ENCODE data around the gene VDR.

The VDR gene

GRCh38 chr12:47877081-47877480 is 27.7 kb downstream of the VDR start:
- H3K36me3 ChIP-seq (ENCODE audit: insufficient read depth, low read length) = no peaks in the 10 kb centered on the region
- H3K27ac ChIP-seq (ENCODE audit: low read length) = no peak overlapping the region
- H2AFZ ChIP-seq (ENCODE audit: low read depth, low read length) = no peak overlapping the region
- H4K20me1 ChIP-seq (ENCODE audit: insufficient read depth, low read length) = no peaks in the 10 kb centered on the region
- no peaks in the 10 kb centered on the region for H3K79me2 ChIP-seq (ENCODE audit: insufficient read depth, low read length)
- H3K4me2 ChIP-seq (ENCODE audit: insufficient read depth, low read length) = no peak overlapping the region
- no peak overlapping the region for H3K4me3 ChIP-seq (ENCODE audit: low read depth in 1 of 2, low read length in 2 of 2)
- TF ChIP-seq CTCF (IDR thresholded peaks at IDR 0.05; ENCODE audit: borderline replicate concordance, extremely low read depth, low read length, poor library complexity, severe bottlenecking) (no peak), EZH2 (IDR thresholded peaks at IDR 0.05; ENCODE audit: borderline replicate concordance, low read depth, low read length, severe bottlenecking) (no peak)
- DNase-seq (no peak), ATAC-seq (ENCODE audit: insufficient read depth, low read depth) (no peak)
- peaks cover 11% of the 10 kb centered on the region for H3K27me3 ChIP-seq (ENCODE audit: insufficient read depth, low read length, poor library complexity)
- H3K9ac ChIP-seq (ENCODE audit: low read depth, low read length) = no peak overlapping the region
- H3K9me3 ChIP-seq (ENCODE audit: insufficient read depth, low read length, severe bottlenecking) = no peaks in the 10 kb centered on the region
- H3K4me1 ChIP-seq (ENCODE audit: insufficient read depth, low read length) = no peaks in the 10 kb centered on the region

GRCh38 chr12:47876440-47876960 is 28.3 kb downstream of the VDR start:
- H3K4me3 ChIP-seq (ENCODE audit: low read depth in 1 of 2, low read length in 2 of 2) = no peak overlapping the region
- H3K79me2 ChIP-seq (ENCODE audit: insufficient read depth, low read length) = no peaks in the 10 kb centered on the region
- no peak overlapping the region for H3K27ac ChIP-seq (ENCODE audit: low read length)
- H3K4me2 ChIP-seq (ENCODE audit: insufficient read depth, low read length) = no peak overlapping the region
- H3K9me3 ChIP-seq (ENCODE audit: insufficient read depth, low read length, severe bottlenecking) = no peaks in the 10 kb centered on the region
- H3K27me3 ChIP-seq (ENCODE audit: insufficient read depth, low read length, poor library complexity) = peaks cover 12% of the 10 kb centered on the region
- no peak for ATAC-seq (ENCODE audit: insufficient read depth, low read depth)
- no peaks in the 10 kb centered on the region for H4K20me1 ChIP-seq (ENCODE audit: insufficient read depth, low read length)
- no peak overlapping the region for H3K9ac ChIP-seq (ENCODE audit: low read depth, low read length)
- H3K36me3 ChIP-seq (ENCODE audit: insufficient read depth, low read length) = no peaks in the 10 kb centered on the region
- no peak overlapping the region for H2AFZ ChIP-seq (ENCODE audit: low read depth, low read length)
- DNase-seq = no peak
- no peak for TF ChIP-seq CTCF (IDR thresholded peaks at IDR 0.05; ENCODE audit: borderline replicate concordance, extremely low read depth, low read length, poor library complexity, severe bottlenecking)
- TF ChIP-seq EZH2 (IDR thresholded peaks at IDR 0.05; ENCODE audit: borderline replicate concordance, low read depth, low read length, severe bottlenecking) = no peak
- H3K4me1 ChIP-seq (ENCODE audit: insufficient read depth, low read length) = no peaks in the 10 kb centered on the region

GRCh38 chr12:47875746-47876439 is 28.9 kb downstream of the VDR start:
- TF ChIP-seq EZH2 (IDR thresholded peaks at IDR 0.05; ENCODE audit: borderline replicate concordance, low read depth, low read length, severe bottlenecking) (no peak), CTCF (IDR thresholded peaks at IDR 0.05; ENCODE audit: borderline replicate concordance, extremely low read depth, low read length, poor library complexity, severe bottlenecking) (no peak)
- no peak for DNase-seq

More at GRCh38 chr12:47875746-47876439, 28.9 kb downstream of the VDR start:
- peaks cover 12% of the 10 kb centered on the region for H3K27me3 ChIP-seq (ENCODE audit: insufficient read depth, low read length, poor library complexity)
- no peak overlapping the region for H3K4me2 ChIP-seq (ENCODE audit: insufficient read depth, low read length)
- no peaks in the 10 kb centered on the region for H3K79me2 ChIP-seq (ENCODE audit: insufficient read depth, low read length)
- H3K4me3 ChIP-seq (ENCODE audit: low read depth in 1 of 2, low read length in 2 of 2) = no peak overlapping the region
- no peaks in the 10 kb centered on the region for H4K20me1 ChIP-seq (ENCODE audit: insufficient read depth, low read length)
- no peaks in the 10 kb centered on the region for H3K4me1 ChIP-seq (ENCODE audit: insufficient read depth, low read length)
- no peaks in the 10 kb centered on the region for H3K36me3 ChIP-seq (ENCODE audit: insufficient read depth, low read length)
- no peak overlapping the region for H3K27ac ChIP-seq (ENCODE audit: low read length)
- no peak for ATAC-seq (ENCODE audit: insufficient read depth, low read depth)
- no peaks in the 10 kb centered on the region for H3K9me3 ChIP-seq (ENCODE audit: insufficient read depth, low read length, severe bottlenecking)
- no peak overlapping the region for H2AFZ ChIP-seq (ENCODE audit: low read depth, low read length)
- no peak overlapping the region for H3K9ac ChIP-seq (ENCODE audit: low read depth, low read length)

Measured in DND-41 (cell line).